GM21576 (cell line): Measurements from ENCODE around the gene PDGFA.

ENCODE experiments used
- ATAC-seq: cut with Tn5 transposase; IDR thresholded peaks from one replicate; pipeline ENCODE4 v1.9.1; 2021; ENCODE audit warnings: mild to moderate bottlenecking, moderate library complexity; ENCODE audit not compliant: unreplicated experiment

Gene PDGFA

DNA sequence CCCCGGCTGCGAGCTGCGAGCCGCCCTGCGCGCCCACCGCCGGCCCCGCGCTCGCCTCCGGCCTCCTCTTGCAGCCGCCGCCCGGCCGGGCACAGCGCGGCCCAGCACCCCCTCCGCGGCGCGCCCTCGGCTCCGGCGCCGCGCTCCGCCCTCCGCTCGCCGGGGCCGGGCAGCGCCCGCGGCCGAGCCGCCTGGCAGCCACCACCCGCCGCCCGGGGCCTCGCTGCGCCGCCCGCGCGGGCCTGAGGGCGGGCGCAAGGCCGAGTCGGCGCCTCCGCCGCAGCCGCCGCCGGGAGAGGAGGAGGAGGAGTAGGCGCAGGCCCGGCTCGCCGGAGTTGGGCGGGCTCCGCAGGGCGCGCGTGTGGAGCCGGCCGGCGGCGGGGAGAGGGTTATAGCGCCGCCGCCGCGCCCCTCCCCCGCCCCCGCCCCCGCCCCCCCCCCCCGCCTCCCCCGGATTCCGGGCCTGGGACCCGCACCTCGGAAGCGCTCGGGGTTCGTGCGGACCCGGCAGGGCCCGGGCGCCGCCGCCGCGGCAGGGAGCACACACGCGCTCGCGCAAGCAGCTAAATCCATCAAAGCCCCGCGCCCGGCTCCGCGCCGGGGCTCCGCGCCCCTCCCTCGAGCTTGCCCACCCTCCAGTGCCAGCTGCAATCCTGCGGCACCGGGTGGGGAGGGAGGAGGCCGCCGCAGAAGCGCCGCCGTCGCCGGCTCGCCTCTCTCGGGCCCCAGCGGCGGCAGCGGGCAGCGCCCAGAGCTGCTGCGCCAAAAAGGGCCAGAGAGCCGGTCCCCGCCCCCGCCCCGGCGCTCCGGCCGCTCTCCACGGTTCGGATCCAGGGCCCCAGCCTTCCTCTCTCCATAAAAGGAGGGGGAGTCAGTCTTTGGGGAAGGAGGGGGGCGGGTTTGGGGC is at the start of gene PDGFA:
TSS of gene PDGFA (minus strand) at position 363 of the 907 bp plus-strand sequence. CDS start 845 bp downstream, outside the sequence.
- no peak for ATAC-seq

DNA sequence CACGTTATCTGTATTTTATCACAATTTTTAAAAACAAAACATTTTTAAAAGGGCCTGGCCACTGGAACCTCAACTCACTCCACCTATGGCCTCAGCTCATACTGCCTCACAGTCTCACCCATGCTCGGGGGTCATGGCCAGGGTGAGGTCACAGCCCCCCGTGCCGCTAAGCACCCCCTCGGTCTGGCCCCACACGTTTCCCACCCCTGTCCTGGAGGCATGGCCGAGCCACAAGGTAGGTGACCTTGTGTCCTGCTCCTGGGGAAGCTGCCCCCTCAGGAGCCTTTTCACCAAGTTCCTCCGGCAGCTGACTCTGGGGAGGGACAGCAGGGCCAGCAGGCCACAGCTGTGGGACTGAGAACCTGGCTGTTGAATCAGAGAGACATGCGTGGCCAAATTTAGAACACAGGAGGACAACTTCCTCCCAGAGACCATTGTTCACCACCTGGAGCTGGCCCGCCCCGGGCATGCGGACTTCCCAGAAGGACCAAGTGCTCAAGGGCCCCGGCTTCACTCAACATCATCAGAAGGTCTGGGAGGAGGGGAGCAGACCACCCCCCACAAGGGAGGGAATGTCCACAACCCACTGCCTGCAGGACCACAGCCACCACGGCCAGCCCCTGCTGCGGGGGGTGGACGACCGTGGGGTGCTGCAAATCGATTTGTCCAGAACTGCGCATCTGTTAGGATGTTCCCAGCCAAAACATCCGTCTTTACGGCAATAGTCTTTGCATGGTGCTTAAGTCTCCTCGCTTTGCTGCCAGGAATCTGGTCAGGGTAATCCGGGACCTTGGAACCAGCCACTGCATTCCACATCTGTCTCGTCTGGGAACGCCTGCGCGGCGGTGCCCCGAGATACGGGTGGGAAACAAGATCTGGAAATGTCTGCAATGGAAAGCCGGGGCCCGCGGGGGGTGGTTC is 48.6 kb upstream of the PDGFA start:
- no peak for ATAC-seq

DNA sequence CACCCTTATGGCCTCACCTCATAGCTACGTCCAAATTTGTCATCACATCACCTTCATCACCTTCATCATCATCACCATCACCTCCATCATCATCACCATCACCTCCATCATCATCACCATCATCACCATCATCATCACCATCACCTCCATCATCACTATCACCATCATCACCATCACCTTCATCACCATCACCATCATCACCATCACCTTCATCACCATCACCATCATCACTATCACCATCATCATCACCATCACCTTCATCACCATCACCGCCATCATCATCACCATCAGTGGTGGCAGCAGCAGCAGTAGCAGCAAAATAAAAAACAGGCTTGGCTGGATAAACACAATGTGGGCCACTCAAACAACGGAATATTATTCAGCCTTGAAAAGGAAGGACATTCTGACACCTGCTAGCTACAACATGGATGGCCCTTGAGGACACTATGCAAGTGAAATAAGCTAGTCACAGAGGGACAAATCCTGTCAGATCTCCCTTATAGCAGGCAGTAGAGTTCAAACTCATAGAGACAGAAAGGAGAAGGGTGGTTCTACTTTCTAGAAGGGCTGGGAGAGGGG is 47.7 kb upstream of the PDGFA start:
- no peak for ATAC-seq

DNA sequence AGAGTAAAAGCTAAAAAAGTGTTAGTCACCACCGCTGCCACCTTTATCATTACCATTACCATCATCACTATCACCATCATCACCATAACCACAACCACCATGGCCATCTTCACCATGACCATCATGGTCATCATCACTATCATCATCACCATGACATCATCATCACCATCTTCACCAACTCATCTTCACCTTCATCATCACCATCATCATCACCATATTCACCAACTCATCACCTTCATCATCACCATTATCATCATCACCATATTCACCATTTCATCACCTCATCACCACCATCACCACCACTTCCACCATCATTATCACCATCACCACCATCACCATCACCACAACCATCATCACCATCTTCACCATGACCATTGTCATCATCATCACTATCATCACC is 46.5 kb upstream of the PDGFA start:
- ATAC-seq, result no peak

DNA sequence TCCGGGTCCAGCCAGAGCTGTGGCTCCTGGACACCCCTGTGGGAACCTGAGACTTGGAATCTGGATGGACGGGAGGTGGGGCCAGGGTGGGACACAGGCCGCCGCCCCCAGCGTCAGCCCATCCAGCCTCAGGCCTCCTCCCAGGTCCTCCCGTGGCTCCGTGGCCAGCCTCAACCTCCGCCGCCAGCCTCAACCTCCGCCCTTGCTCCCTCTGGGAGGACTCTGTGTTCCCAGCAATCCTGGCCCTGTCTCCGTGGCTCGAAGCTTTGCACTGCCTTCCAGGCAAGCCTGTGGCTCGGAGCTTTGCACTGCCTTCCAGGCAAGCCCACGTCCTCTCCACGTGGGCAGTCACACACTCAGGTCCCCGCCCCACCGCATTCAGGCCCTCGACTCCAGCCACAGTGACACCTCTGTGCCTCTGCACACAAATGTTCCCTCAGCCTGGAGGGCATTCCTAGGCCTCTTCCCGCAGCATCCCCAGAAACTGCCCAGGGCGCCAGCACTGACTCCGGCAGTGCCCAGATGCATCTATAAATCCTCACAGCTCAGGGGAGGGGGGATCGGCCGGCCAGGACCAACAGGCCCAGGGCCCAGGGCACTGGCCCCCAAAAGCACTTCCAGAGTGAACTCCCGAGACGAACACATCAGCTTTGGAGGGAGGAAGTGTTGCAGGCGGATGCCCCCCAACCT is 44.7 kb upstream of the PDGFA start:
- ATAC-seq, result no peak

DNA sequence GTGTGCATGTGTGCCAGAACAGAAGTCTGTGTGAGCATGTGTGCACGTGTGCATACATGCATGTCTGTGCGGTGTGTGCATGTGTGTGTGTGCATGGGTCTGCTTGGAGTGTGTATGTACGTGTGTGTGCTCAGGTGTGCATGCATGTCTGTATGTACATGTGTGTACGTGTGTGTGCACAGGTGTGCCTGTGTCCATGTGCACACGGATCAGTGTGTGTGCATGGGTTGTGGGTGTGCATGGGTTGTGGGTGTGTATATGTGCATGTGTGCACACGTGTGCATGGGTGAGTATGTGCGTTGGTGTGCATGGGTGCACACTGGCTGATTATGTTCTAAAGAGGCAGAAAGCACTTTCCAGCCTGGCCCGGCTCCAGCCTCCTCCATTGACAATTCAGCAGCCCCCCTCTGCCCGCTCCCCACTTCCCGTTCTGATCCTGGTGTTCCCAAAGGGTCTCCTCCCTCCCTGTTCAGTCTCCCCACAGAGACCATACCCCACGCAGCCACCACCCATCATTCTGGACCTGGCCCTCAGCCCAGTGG is 44.1 kb upstream of the PDGFA start:
- ATAC-seq, result no peak

DNA sequence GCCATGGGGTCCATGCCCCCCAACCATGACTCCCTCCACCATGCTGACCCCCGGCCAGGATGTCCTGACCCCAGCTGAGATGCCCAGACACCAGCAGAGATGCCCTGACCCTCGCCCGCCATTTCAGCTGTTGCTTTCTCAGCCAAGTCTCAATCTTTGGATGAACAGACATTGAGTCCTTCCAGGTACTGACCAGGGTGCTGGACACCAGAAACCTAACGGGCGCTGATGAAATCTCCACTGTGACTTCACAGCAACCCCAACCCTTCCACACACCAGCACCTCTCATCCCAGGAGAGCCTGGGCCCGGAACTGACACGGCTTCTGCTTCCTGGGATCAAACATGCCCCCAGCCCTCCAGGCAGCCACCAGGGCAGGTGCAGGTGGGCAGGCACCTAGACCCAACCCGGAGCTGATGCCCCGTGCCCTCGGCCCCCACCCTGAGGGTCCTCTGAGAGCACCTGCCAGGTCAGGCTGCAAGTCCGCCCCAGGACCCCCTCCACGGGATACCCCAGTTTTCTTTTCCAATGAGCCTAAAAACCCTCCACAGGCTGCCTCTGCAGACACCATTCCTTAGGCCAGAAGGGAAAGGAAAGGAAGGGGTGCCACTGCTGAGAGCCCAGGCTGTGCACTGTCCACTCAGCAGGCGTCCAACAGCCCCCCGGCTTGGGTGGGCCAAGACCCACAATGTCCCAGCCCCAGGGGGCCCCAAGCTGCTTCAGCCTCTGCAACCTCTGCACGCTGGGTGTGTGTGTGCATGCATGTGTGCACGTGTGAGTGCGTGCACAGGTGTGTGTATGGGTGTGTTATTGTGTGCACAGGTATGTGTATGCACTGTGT is 43.4 kb upstream of the PDGFA start:
- no peak for ATAC-seq

DNA sequence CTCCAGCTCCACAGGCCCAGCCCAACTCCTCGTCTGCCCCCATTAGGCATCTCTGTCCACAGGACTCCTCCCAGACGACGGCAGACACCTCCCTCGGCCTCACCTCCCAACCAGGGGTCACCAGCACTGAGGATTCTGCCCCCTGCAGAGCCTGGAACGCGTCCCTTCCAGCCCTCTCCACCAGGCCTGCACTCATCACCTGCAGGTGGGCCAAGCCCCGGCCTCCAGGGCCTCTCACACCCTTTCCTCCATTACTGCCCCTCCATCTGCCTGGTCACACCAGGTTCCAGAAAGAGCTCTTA is 42.7 kb upstream of the PDGFA start:
- ATAC-seq, result no peak

DNA sequence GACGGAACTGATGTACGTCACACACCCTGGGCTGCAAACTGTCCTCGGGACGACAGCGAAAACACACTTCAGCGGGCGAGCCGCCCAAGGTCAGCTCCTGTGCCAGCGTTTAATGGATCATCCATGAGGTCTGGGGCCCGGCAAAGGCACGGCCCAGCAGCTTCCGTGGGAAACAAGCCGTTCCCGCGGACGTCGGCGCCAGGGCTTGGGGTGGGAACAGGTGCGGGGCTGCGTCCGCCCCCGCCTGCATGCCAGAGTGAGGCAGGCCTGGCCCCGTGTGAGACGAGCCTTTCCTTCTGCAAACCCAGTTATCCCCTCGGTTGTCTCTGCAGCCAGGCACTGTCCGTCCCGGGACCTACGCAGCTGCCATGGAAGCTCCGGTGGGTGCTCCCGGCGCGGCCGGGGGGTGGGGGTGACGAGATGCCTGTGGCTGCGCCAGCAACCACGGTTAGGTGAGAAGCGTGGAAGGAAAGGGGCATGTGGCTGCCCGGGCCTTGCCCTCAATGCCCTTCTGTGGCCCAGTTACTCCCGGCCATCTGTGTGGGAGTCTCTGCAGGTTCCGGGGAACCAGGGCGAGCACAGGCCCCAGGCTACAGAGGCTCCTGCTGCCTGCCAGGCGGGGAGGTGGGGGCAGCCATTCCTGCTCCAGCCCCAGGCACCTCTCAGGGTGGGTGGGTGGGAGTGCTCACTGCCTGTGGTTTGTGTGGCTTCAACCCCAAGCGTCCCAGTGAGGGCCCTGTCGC is 42.2 kb upstream of the PDGFA start:
- no peak for ATAC-seq

DNA sequence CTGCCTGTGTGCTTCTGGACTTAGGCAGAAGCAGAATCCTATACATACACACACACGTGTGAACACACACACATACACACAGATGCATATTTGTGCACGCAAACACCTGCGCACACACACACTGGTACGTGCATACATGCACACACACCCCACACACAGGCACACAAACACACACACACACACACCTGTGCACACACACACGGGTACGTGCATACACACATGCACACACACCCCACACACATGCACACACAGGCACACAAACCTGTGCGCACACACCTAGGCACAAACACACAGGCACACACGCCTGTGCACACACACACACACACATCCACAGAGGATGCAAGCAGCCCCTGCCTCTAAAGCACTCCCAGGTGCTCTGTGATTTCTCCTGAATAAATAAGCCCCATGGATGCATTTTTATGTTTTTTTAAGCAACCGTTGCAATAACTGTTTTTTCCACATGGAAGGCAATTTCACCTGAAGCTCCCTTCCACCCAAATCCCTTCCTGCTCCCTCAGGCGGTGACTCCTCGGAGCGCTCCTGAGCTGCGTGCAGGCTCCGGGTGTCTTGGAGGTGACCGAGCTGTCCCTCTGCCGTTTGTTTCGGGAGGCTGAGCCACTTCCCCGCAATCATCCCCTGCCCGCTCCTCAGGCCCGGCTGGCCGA is 41.5 kb upstream of the PDGFA start:
- ATAC-seq, result no peak

DNA sequence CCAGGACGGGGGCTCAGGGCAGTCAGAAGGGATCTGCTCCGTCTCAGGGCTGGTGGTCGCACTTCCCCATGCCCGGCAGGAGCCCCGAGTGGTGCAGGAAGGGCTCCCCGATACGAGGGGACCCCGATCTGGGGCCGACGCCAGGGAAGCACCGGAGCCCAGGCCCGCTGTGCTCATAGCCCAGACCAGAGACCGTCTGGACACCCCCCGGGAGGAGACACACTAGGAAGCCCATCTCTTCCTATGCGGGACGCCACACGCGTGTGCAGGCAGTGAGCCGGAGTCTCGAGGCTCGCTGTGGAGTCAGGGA is 39.7 kb upstream of the PDGFA start:
- ATAC-seq, result no peak

DNA sequence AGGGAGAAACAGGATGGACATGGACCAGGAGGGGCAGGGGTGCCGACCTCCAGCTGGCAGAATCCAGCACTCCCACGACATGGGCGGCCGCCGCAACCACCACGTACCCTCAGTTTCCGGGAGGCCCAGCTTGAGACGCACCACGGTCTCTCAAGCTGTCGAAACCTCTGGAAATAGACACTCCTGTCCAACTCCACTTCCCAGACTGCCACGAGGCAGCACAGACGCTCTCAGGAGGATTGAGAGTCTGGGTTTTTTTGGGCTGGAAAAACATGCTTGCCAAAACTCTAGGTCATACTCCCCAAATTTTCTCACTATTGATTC is 37.9 kb upstream of the PDGFA start:
- no peak for ATAC-seq

DNA sequence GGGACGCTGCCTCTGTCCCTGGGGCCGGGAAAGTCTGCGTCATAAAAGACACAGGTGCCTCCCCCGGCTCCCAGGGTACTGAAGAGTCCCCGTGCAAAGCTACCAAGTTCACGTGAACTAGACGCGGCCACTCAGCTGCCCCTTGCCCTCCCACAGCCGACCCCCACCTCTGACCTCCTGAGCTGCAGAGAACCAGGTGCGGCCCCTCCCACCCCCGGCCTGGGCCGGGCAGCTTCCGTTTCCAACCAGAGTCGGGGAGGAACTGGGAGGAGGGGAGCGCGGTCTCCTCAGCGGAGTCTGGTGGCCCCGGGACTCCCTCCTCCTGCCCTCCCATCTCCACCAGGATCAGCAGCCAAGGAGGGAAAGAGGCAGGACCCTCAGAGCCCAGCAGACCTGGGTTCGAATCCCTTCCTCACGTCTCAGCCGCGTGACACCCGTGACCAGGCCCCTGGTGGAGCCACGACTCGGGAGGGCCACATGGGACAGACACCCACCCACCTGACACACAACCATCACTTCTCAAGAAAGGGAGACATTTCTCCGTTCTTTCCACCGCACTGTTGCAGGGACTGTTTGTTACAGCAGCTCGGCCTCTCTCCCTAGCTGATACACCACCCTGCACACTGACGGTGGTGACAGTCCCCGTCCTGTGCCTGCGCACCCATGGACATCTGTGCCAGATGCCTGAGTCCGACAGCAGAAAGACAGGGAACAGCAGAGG is 37.4 kb upstream of the PDGFA start:
- no peak for ATAC-seq

DNA sequence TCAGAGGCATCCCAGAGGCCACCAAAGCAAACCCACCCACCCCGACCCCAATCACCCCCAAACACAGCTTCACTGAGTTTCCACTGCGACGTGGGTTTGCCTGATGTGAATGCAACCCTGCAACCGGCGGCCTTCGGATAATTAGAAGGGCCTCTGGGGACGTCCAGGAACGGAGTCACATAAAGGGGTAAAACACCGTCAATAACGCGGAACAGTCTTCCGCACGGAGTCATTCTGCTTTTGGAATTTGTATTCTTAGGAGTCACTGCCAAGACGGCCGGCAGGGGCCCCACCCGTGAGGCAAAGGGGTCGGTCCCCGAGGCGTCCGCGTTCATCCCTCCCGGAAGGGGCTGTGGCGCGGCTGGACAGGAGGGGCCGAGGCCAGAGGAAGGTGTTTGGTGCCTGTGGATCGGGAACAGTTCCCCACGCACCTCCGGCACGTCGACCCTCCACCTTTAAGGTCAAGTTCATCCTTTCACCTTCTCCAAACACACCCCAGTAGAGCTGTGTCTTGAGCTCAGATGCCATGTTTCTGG is 36.7 kb upstream of the PDGFA start:
- ATAC-seq, result no peak

DNA sequence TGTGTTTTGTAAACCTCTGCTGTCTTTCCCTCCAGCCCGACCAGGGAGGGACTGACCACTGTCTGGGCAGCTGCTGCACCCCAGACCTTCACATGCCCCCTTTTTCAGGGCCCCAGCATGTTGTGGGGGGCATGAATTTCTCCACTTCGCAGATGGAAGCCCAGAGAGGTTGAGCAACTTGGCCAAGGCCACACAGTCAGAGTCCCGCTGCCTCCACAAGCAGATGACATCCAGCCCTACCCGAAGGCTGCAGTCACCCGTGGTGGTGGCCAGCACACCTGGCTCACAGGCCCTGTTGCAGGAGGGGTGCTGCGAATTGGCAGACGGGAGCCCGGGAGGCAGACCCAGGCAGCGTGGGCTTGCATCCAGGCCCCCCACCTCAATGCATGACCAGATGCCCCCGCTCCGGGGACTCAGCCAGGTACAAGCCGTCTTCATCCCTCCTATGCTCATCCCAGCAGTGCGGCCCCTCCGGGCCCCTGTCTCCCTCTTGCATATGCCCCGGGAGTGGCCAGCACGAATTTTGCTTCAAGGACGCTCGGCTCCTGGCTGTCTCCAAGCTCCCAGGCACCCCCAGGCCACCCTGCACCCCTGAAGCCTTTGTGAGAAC is 36.0 kb upstream of the PDGFA start:
- ATAC-seq, result no peak

DNA sequence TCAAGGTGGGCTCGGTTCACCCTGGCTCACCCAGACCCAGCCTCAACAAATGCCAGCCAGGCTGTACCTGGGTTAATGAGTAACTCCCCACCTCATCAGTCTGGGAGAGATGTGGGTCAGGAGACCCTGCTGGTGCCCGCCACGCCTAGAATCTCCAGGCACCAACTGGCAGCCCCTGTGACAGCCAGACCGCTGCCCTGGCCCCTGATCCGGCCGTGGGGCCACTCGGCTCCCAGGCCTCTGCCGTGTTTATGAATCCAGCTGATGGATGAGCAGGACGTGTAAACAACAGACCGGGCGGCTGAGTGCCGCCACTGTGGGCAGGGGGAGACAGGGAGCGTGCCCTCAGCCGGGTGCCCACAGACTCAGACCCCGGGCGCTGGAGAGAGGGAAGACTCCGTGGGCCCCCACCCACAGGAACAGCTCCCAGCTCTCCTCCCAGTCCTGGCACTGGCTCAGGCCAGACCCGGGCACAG is 34.0 kb upstream of the PDGFA start:
- no peak for ATAC-seq

DNA sequence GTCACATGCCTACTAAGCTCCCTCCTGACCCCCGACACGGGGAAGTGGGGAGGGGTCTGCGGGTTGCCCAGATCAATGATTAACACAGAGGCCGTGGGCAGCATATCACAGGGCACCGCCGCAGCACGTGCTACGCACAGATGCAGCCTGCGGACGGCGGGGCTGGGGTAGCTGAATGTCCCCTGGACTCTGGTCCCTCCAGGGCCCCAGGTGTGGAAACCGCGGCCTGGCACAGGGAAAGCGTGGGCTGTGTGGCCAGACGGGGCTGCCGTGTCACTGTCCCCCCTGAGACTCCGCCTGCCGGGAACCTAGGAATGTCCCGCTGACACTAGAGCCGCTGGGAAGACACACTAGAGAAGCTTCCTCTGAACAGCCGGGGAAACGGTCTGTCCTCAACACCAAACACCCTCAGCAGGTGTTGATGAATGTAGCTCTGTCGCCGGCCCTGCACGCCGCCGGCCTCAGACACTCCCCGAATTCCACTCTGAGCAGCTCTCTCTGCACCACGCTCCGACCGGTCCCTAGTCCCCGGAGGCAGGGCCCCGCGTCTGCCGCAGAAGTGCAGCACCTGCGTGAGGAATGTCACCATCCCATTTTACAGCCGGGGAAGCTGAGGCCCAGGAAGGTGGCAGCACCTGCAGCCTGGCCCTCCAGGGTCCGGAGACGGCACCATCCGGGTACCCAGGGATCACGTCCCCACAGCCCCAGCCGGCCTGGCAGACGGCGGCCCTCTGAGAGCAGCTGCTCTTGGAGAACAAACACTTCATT is 33.4 kb upstream of the PDGFA start:
- no peak for ATAC-seq
